Common myeloid progenitor, CD34-positive (primary cell): ENCODE measurements around the gene SLC39A13. TPM values are rescaled to one million over a fixed set of nuclear protein-coding genes. Genes with fewer than 3 reads are reported as not detected.

Source experiments
- CTCF ChIA-PET: fragments of 350-600 bp; sonication (Branson Sonifier 250); formaldehyde crosslinking; loops from one replicate; lab custom pipeline; 2021; ENCODE audit warnings: antibody characterized with exemption; lab: Charles Lee
- POLR2A ChIA-PET: fragments of 350-600 bp; sonication (Branson Sonifier 250); formaldehyde crosslinking; loops from one replicate; lab custom pipeline; 2021; ENCODE audit warnings: antibody characterized with exemption; lab: Charles Lee
- DNase-seq, 3 donors: peaks; one replicate each; pipeline versions ENCODE4 v3.0.0 to v3.0.0-alpha.2; 2013
- H3K27ac ChIP-seq, 2 experiments: 1 replicate in 1 of 2; 2 replicates in 1 of 2; pipeline ENCODE4 v1.7.0; 2013; ENCODE audit warnings: inconsistent platforms in 2 of 2, low read length in 2 of 2, mild to moderate bottlenecking in 2 of 2, low read depth in 1 of 2, moderate library complexity in 1 of 2; ENCODE audit not compliant: severe bottlenecking in 2 of 2, insufficient read depth in 1 of 2, poor library complexity in 1 of 2
- H3K27me3 ChIP-seq, 5 experiments: replicated peaks in 2 of 5; 1 replicate in 3 of 5; 2 replicates in 2 of 5; pipeline versions ENCODE4 v1.6.1 to v1.7.0; 2013; ENCODE audit warnings: low read length in 4 of 5, mild to moderate bottlenecking in 2 of 5, moderate library complexity in 2 of 5, inconsistent platforms in 1 of 5; ENCODE audit not compliant: insufficient read depth in 5 of 5, control insufficient read depth in 4 of 5
- H3K36me3 ChIP-seq, 4 experiments: 1 replicate in 2 of 4; 2 replicates in 2 of 4; pipeline versions ENCODE4 v1.6.1 to v1.7.0; 2013; ENCODE audit warnings: low read length in 3 of 4, control low read depth in 1 of 4, mild to moderate bottlenecking in 1 of 4; ENCODE audit not compliant: control insufficient read depth in 4 of 4, insufficient read depth in 4 of 4
- H3K4me1 ChIP-seq, 4 experiments: 1 replicate in 3 of 4; 2 replicates in 1 of 4; pipeline versions ENCODE4 v1.6.1 to v1.7.1; 2013; ENCODE audit warnings: low read length in 3 of 4, mild to moderate bottlenecking in 3 of 4, control low read depth in 1 of 4, inconsistent platforms in 1 of 4, moderate library complexity in 1 of 4; ENCODE audit not compliant: control insufficient read depth in 4 of 4, insufficient read depth in 4 of 4; ENCODE audit errors: control extremely low read depth in 1 of 4
- H3K4me3 ChIP-seq, 7 experiments: 1 replicate in 4 of 7; 2 replicates in 3 of 7; pipeline versions ENCODE4 v1.5.1 to v1.7.0; 2013; ENCODE audit warnings: mild to moderate bottlenecking in 7 of 7, low read length in 6 of 7, moderate library complexity in 6 of 7, inconsistent platforms in 2 of 7, low read depth in 2 of 7, control low read depth in 1 of 7; ENCODE audit not compliant: insufficient read depth in 4 of 7, control insufficient read depth in 1 of 7; ENCODE audit errors: extremely low read depth in 1 of 7
- H3K9me3 ChIP-seq, 5 experiments: 1 replicate in 4 of 5; 2 replicates in 1 of 5; pipeline versions ENCODE4 v1.6.1 to v1.7.1; 2013; ENCODE audit warnings: low read length in 4 of 5, mild to moderate bottlenecking in 2 of 5, inconsistent platforms in 1 of 5, low read depth in 1 of 5, moderate library complexity in 1 of 5; ENCODE audit not compliant: control insufficient read depth in 4 of 5, insufficient read depth in 2 of 5; ENCODE audit errors: control extremely low read depth in 1 of 5
- WGBS: methylation state at CpG from one replicate; pipeline ENCODE4 v1.1.5; 2013; ENCODE audit not compliant: insufficient coverage; 5-methylcytosine and 5-hydroxymethylcytosine counted together
- polyA plus RNA-seq: library from polyadenylated mRNA; unstranded; fragments of 120-200 nt; gene quantifications from one replicate; pipeline ENCODE4 v1.2.1, GENCODE V29; 2013

The SLC39A13 gene
- 19.5 TPM for polyA plus RNA-seq

GRCh38 chr11:47407746-47408590 is at the start of gene SLC39A13:
TSS of gene SLC39A13 (plus strand) at chr11:47408590. CDS start at chr11:47410095, 1,505 bp downstream.
- ChIA-PET POLR2A (interaction anchor here (0.5 to 2.4 kb wide), 6 partner anchors 13 to 97 kb away, joined by 4 to 12 read pairs (median 6); partner anchors contain the start of gene SPI1), CTCF (interaction anchor here (0.9 to 14.8 kb wide), 6 partner anchors 9 to 48 kb away, joined by 3 to 217 read pairs (median 18); partner anchors contain the start of gene SPI1)
- H3K4me3 ChIP-seq = peak within 1 kb of the TSS; percentile 50 to 80 (median 72)
- H3K27me3 ChIP-seq = no peaks in the 10 kb centered on the region
- WGBS = under 1% methylated on average over 46 of the region's 70 CpGs
- peaks cover 14 to 39% (median 32%) of the 10 kb centered on the region in 4 experiments for H3K4me1 ChIP-seq
- no peaks in the 10 kb centered on the region for H3K9me3 ChIP-seq
- peak within 1 kb of the TSS; percentile 34 to 81 for H3K27ac ChIP-seq
- peak; percentile 96 to 99 (median 98) for DNase-seq
- H3K36me3 ChIP-seq = peaks cover 0 to 9% (median 5%) of the 10 kb centered on the region in 4 experiments

- Histone ChIP-seq H3K4me3 (no peak overlapping the region), H3K4me1 (peaks cover 6 to 45% (median 36%) of the 10 kb centered on the region in 4 experiments), H3K27ac (peak overlapping the region; percentile 81 to 86), H3K36me3 (peaks cover 7 to 67% (median 22%) of the 10 kb centered on the region in 4 experiments), H3K27me3 (no peaks in the 10 kb centered on the region), H3K9me3 (no peaks in the 10 kb centered on the region)
- ChIA-PET POLR2A (interaction anchor here (1.1 to 1.4 kb wide), 3 partner anchors 20 to 53 kb away, joined by 4 to 9 read pairs (median 6); partner anchors contain the start of gene SPI1), CTCF (interaction anchor here (1.0 to 4.4 kb wide), 2 partner anchors 15 to 52 kb away, joined by 5 to 33 read pairs; no protein-coding TSS in a partner anchor)
- no peak for DNase-seq
- WGBS = 86% methylated on average over 5 of the region's 14 CpGs
These were observed 49.7 kb upstream of the SLC39A13 start for GRCh38 chr11:47358731-47359051.

GRCh38 chr11:47359162-47359561 is 49.2 kb upstream of the SLC39A13 start:
- peak overlapping the region in 1 of 7 experiments; percentile 28 for H3K4me3 ChIP-seq
- ChIA-PET CTCF (interaction anchor here (0.9 to 6.6 kb wide), 9 partner anchors 10 to 180 kb away, joined by 3 to 65 read pairs (median 12); partner anchors contain the start of genes SLC39A13 and SPI1), POLR2A (interaction anchor here (0.9 to 1.6 kb wide), 7 partner anchors 14 to 67 kb away, joined by 3 to 9 read pairs (median 4); partner anchors contain the start of genes PSMC3 and SPI1)
- no peaks in the 10 kb centered on the region for H3K27me3 ChIP-seq
- peaks cover 6 to 45% (median 36%) of the 10 kb centered on the region in 4 experiments for H3K4me1 ChIP-seq
- WGBS = 83% methylated on average over 5 of the region's 7 CpGs
- peaks cover 7 to 63% (median 19%) of the 10 kb centered on the region in 4 experiments for H3K36me3 ChIP-seq
- H3K9me3 ChIP-seq = no peaks in the 10 kb centered on the region
- no peak for DNase-seq
- peak overlapping the region; percentile 81 to 86 for H3K27ac ChIP-seq

- H3K27me3 ChIP-seq = no peaks in the 10 kb centered on the region
- no peaks in the 10 kb centered on the region for H3K9me3 ChIP-seq
- 13% methylated on average over 15 of the region's 17 CpGs for WGBS
- H3K27ac ChIP-seq = peak overlapping the region; percentile 81 to 86
- peak; percentile 74 to 96 (median 94) for DNase-seq
- peaks cover 7 to 63% (median 20%) of the 10 kb centered on the region in 4 experiments for H3K36me3 ChIP-seq
- peaks cover 6 to 45% (median 36%) of the 10 kb centered on the region in 4 experiments for H3K4me1 ChIP-seq
- H3K4me3 ChIP-seq = peak overlapping the region in 2 of 7 experiments; percentile 13 to 28
- POLR2A ChIA-PET = interaction anchor here (0.6 to 1.6 kb wide), 8 partner anchors 13 to 66 kb away, joined by 3 to 9 read pairs (median 4); partner anchors contain the start of genes PSMC3 and SPI1
- CTCF ChIA-PET = interaction anchor here (0.9 to 6.6 kb wide), 10 partner anchors 9 to 180 kb away, joined by 3 to 65 read pairs (median 10); partner anchors contain the start of genes SLC39A13 and SPI1
These were observed 48.8 kb upstream of the SLC39A13 start for GRCh38 chr11:47359586-47359985.

GRCh38 chr11:47360341-47360740 is 48.0 kb upstream of the SLC39A13 start:
- 98% methylated on average over 11 of the region's 15 CpGs for WGBS
- DNase-seq = no peak
- Histone ChIP-seq H3K27me3 (no peaks in the 10 kb centered on the region), H3K4me1 (peaks cover 6 to 45% (median 36%) of the 10 kb centered on the region in 4 experiments), H3K36me3 (peaks cover 7 to 66% (median 23%) of the 10 kb centered on the region in 4 experiments), H3K27ac (peak overlapping the region in 1 of 2 experiments; percentile 31), H3K9me3 (no peaks in the 10 kb centered on the region), H3K4me3 (peak overlapping the region in 1 of 7 experiments; percentile 23)
- CTCF ChIA-PET = interaction anchor here (0.7 to 6.6 kb wide), 12 partner anchors 9 to 181 kb away, joined by 3 to 65 read pairs (median 7); partner anchors contain the start of genes SLC39A13 and SPI1
- POLR2A ChIA-PET = interaction anchor here (0.6 to 1.6 kb wide), 5 partner anchors 13 to 48 kb away, joined by 3 to 6 read pairs (median 3); partner anchors contain the start of genes SLC39A13 and SPI1

- Histone ChIP-seq H3K4me3 (peak overlapping the region in 1 of 7 experiments; percentile 4), H3K4me1 (peaks cover 6 to 45% (median 36%) of the 10 kb centered on the region in 4 experiments), H3K9me3 (no peaks in the 10 kb centered on the region), H3K27ac (peak overlapping the region; percentile 13 to 41), H3K27me3 (no peaks in the 10 kb centered on the region), H3K36me3 (peaks cover 11 to 65% (median 21%) of the 10 kb centered on the region in 4 experiments)
- ChIA-PET POLR2A (interaction anchor here (0.6 to 1.1 kb wide), 4 partner anchors 16 to 566 kb away, joined by 3 to 4 read pairs (median 3); partner anchors contain the start of gene SLC39A13), CTCF (interaction anchor here (0.9 to 6.6 kb wide), 5 partner anchors 11 to 42 kb away, joined by 3 to 65 read pairs (median 12); partner anchors contain the start of gene SPI1)
- 88% methylated on average over 9 of the region's 13 CpGs for WGBS
- DNase-seq = no peak
These were observed 47.0 kb upstream of the SLC39A13 start for GRCh38 chr11:47361419-47361818.
